Caco-2 (cell line): ENCODE data around the gene GDI1. TPM values are rescaled to one million over a fixed set of nuclear protein-coding genes. Genes with fewer than 3 reads are reported as not detected.

Experiments
- BruUV-seq: library from RNA; stranded (reverse); fragments of 400-500 nt; replicated peaks from 2 replicates; lab custom pipeline; 2021; lab: Mats Ljungman, UMichigan
- CTCF ChIA-PET: fragments of 300-600 bp; sonication (Branson Sonifier 250); formaldehyde crosslinking; loops from one replicate; lab custom pipeline; 2022; ENCODE audit warnings: antibody characterized with exemption; lab: Charles Lee
- POLR2A ChIA-PET: fragments of 300-600 bp; sonication (Branson Sonifier 250); formaldehyde crosslinking; loops from one replicate; lab custom pipeline; 2022; ENCODE audit warnings: antibody characterized with exemption; lab: Charles Lee
- DNase-seq, 2 experiments: peaks; one replicate each; pipeline versions ENCODE4 v3.0.0 to v3.0.0-alpha.2; 2020 to 2022
- H3K27me3 ChIP-seq: replicated peaks from 2 replicates; pipeline ENCODE4 v1.6.0; 2011; ENCODE audit warnings: low read length; ENCODE audit not compliant: control insufficient read depth, insufficient read depth
- H3K36me3 ChIP-seq: 2 replicates; pipeline ENCODE4 v1.5.1; 2011; ENCODE audit warnings: low read length; ENCODE audit not compliant: control insufficient read depth, insufficient read depth
- H3K4me1 ChIP-seq: fragments of 250-450 bp; sonication (Bioruptor Pico); 2 replicates; pipeline ENCODE4 v1.5.1; 2020; ENCODE audit warnings: mild to moderate bottlenecking
- H3K4me3 ChIP-seq: 2 replicates; pipeline ENCODE4 v1.5.1; 2011; ENCODE audit warnings: low read depth, mild to moderate bottlenecking, control low read depth, low read length
- H3K9me3 ChIP-seq: fragments of 250-450 bp; sonication (Bioruptor Pico); 2 replicates; pipeline ENCODE4 v1.5.1; 2020; ENCODE audit warnings: mild to moderate bottlenecking, moderate library complexity
- H3K27ac Mint-ChIP-seq: one replicate; pipeline ENCODE4 v1.8.0; 2022; ENCODE audit warnings: mixed read lengths; ENCODE audit not compliant: unreplicated experiment
- H3K27me3 Mint-ChIP-seq: one replicate; pipeline ENCODE4 v1.8.0; 2022; ENCODE audit warnings: mixed read lengths; ENCODE audit not compliant: insufficient read depth, unreplicated experiment
- H3K36me3 Mint-ChIP-seq: one replicate; pipeline ENCODE4 v1.8.0; 2022; ENCODE audit warnings: mild to moderate bottlenecking, mixed read lengths; ENCODE audit not compliant: insufficient read depth, unreplicated experiment
- H3K4me1 Mint-ChIP-seq: one replicate; pipeline ENCODE4 v1.8.0; 2022; ENCODE audit warnings: low read depth, mixed read lengths; ENCODE audit not compliant: unreplicated experiment
- H3K4me3 Mint-ChIP-seq: one replicate; pipeline ENCODE4 v1.8.0; 2022; ENCODE audit warnings: mild to moderate bottlenecking, moderate library complexity, mixed read lengths; ENCODE audit not compliant: unreplicated experiment
- H3K9me3 Mint-ChIP-seq: one replicate; pipeline ENCODE4 v1.8.0; 2022; ENCODE audit warnings: mixed read lengths; ENCODE audit not compliant: unreplicated experiment
- intact Hi-C: fragments of 100-400 bp; cut with micrococcal nuclease; formaldehyde crosslinking; loops from one replicate; pipeline ENCODE4 v1.10.0; 2022; ENCODE audit not compliant: unreplicated experiment
- total RNA-seq: library from RNA; stranded (reverse); gene quantifications from 2 replicates; pipeline ENCODE4 v1.2.3, GENCODE V29; 2022
- TF ChIP-seq, protein P1 (sequence below), 2 experiments: fragments of 200-600 bp in 1 of 2; IDR thresholded peaks; 1 replicate in 1 of 2; 2 replicates in 1 of 2; pipeline versions ENCODE4 v1.5.1 to v1.8.0; 2011 to 2022; ENCODE audit warnings: antibody characterized with exemption in 1 of 2, control low read depth in 1 of 2, inconsistent platforms in 1 of 2, low read depth in 1 of 2, low read length in 1 of 2, mild to moderate bottlenecking in 1 of 2, moderate library complexity in 1 of 2; ENCODE audit not compliant: insufficient read depth in 1 of 2, severe bottlenecking in 1 of 2, unreplicated experiment in 1 of 2

The GDI1 gene
- total RNA-seq, 1 experiment from 2014 or later = 68.7 TPM

DNA sequence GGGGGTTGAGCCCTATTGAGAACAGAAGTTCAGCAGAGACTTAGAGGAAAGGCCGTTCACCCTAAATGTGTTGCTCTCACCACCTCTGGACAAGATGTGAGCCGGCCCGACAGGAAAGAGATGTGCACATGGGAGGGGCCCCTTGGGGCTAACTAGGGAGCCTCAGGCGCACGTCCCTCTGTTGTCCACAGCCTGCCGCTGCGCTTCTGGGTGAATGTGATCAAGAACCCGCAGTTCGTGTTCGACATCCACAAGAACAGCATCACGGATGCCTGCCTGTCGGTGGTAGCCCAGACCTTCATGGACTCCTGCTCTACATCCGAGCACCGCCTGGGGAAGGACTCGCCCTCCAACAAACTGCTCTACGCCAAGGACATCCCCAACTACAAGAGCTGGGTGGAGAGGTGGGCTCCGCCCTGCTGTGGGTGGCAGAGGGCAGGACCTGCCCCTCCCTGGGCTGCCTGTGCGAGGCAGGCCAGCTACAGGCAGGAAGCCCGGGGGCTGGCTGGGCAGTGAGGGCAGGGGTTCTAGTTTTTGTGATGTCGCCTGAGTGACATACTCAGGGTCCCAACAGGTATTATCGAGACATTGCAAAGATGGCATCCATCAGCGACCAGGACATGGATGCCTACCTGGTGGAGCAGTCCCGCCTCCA is 34.1 kb downstream of the GDI1 start:
- intact Hi-C loops = no loop called here
- TF ChIP-seq, protein P1, sequence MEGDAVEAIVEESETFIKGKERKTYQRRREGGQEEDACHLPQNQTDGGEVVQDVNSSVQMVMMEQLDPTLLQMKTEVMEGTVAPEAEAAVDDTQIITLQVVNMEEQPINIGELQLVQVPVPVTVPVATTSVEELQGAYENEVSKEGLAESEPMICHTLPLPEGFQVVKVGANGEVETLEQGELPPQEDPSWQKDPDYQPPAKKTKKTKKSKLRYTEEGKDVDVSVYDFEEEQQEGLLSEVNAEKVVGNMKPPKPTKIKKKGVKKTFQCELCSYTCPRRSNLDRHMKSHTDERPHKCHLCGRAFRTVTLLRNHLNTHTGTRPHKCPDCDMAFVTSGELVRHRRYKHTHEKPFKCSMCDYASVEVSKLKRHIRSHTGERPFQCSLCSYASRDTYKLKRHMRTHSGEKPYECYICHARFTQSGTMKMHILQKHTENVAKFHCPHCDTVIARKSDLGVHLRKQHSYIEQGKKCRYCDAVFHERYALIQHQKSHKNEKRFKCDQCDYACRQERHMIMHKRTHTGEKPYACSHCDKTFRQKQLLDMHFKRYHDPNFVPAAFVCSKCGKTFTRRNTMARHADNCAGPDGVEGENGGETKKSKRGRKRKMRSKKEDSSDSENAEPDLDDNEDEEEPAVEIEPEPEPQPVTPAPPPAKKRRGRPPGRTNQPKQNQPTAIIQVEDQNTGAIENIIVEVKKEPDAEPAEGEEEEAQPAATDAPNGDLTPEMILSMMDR (IDR thresholded peaks at IDR 0.05; ENCODE audit: insufficient read depth in 1 of 2, low read depth in 1 of 2, low read length in 1 of 2, severe bottlenecking in 1 of 2, unreplicated experiment in 1 of 2) = no peak
- H3K27me3 Mint-ChIP-seq = no peaks in the 10 kb centered on the region
- H3K4me1 ChIP-seq = no peaks in the 10 kb centered on the region
- DNase-seq = no peak
- no peaks in the 10 kb centered on the region for H3K4me1 Mint-ChIP-seq
- no peak overlapping the region for H3K4me3 Mint-ChIP-seq
- peaks cover 15% of the 10 kb centered on the region for H3K36me3 Mint-ChIP-seq
- no TSS peak for BruUV-seq
- H3K4me3 ChIP-seq = no peak overlapping the region
- ChIA-PET CTCF (no interaction called here), POLR2A (no interaction called here)
- no peaks in the 10 kb centered on the region; the same call in 1 of the 2 replicates for H3K36me3 ChIP-seq
- H3K9me3 ChIP-seq = no peaks in the 10 kb centered on the region
- H3K9me3 Mint-ChIP-seq = no peaks in the 10 kb centered on the region
- no peak overlapping the region for H3K27ac Mint-ChIP-seq
- H3K27me3 ChIP-seq = no peaks in the 10 kb centered on the region

DNA sequence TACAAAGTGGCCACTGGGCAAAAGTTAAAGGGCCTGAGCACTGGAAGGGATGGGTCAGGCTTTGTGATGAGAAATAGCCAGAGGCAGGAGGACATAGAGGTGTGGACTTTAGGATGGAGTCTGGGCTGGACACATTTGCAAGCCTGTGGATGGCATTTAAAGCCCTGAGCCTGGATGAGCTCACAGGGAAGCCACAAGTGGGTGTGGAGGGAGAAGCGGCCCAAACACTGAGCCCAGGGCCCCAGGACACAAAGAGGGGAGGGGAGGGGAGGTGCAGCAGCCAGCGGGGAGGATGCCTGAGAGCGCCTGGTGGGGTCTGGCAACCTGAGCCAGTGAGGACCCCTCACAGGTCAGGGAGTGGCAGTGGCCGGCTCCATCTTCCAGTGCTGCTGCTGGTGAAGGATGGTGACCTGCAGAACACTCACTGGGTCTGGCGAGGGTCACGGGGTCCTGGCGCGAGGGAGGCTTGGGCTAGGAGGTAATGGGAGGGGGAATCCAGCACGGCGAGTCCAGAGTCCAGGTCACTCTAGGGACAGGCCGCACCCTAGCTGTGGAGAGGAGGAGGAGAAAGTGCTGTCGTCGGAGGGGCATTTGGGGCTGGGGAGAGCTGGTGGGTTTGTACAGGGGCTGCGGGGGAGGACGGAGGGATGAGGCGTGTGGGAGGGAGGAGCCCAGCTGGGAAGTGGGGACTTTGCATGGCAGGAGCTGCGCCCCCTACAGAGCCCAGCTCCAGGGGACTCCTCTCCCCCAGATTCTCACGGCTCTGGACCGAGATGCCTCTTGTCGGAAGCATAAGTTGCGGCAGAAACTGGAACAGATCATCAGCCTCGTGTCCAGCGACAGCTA is 35.1 kb downstream of the GDI1 start:
- TF ChIP-seq, protein P1 (IDR thresholded peaks at IDR 0.05; ENCODE audit: insufficient read depth in 1 of 2, low read depth in 1 of 2, low read length in 1 of 2, severe bottlenecking in 1 of 2, unreplicated experiment in 1 of 2) = no peak
- no peaks in the 10 kb centered on the region for H3K4me1 Mint-ChIP-seq

DNA sequence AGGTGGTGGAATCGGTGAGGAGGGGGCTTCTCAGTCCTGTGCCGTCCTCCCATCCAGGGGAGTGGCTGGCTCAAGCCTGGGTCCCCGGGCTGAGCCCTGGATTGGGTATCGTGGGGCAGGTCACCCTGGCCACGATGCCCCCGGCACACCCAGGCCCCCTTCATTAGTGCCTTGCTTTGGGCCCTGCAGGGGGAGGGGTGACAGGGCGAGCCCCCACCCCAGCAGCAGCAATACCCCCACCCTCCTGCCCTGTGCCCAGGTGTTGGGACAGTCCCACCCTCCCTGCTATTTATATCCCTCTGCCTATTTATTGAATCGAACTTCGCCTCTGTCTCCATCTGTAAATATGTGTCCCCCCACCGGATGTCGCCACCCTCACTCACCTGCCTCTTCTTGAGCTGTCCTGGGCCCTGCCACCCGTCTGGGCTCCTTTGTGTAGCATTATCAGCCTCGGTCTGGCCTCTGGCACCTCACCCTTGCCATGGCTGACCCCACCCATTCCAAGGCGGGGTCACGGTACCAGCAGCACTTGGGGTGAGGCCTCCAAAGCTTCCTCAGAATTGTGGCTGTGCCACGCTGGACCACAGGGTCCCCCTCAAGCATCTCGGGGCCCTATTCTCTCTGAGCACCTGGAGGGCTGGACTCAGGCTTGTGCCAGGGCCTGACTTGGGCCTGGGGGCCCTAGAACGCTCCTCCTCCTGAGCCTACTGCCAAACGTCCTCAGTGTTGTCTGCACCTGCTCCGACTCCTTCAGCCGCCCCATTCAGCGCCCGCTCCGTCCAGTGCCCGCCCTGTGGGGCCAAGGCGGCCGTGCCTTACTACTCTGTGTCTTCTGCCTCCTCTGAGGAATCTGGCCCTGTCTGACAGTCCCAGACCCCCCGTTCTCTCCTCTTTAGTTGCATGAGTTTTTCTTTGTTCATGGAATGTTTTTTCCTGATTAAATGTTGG is 36.0 kb downstream of the GDI1 start:
- Histone ChIP-seq H3K9me3 (no peaks in the 10 kb centered on the region), H3K4me3 (no peak overlapping the region), H3K27me3 (no peaks in the 10 kb centered on the region), H3K4me1 (no peaks in the 10 kb centered on the region), H3K36me3 (no peaks in the 10 kb centered on the region; the same call in 1 of the 2 replicates)
- Mint-ChIP-seq H3K9me3 (no peaks in the 10 kb centered on the region), H3K27me3 (no peaks in the 10 kb centered on the region), H3K36me3 (peaks cover 19% of the 10 kb centered on the region), H3K27ac (no peak overlapping the region), H3K4me3 (no peak overlapping the region), H3K4me1 (no peaks in the 10 kb centered on the region)
- ChIA-PET POLR2A (no interaction called here), CTCF (no interaction called here)
- no peak for DNase-seq
- intact Hi-C loops = no loop called here
- TF ChIP-seq, protein P1 (IDR thresholded peaks at IDR 0.05; ENCODE audit: insufficient read depth in 1 of 2, low read depth in 1 of 2, low read length in 1 of 2, severe bottlenecking in 1 of 2, unreplicated experiment in 1 of 2) = no peak
- BruUV-seq = no TSS peak

More for the DNA sequence above, 35.1 kb downstream of the GDI1 start:
- Mint-ChIP-seq H3K4me3 (no peak overlapping the region), H3K27me3 (no peaks in the 10 kb centered on the region), H3K27ac (no peak overlapping the region), H3K36me3 (peaks cover 19% of the 10 kb centered on the region), H3K9me3 (no peaks in the 10 kb centered on the region)
- DNase-seq = no peak
- Histone ChIP-seq H3K4me1 (no peaks in the 10 kb centered on the region), H3K4me3 (no peak overlapping the region), H3K36me3 (no peaks in the 10 kb centered on the region; the same call in 1 of the 2 replicates), H3K9me3 (no peaks in the 10 kb centered on the region), H3K27me3 (no peaks in the 10 kb centered on the region)
- CTCF ChIA-PET = no interaction called here
- POLR2A ChIA-PET = no interaction called here
- BruUV-seq = no TSS peak
- intact Hi-C loops = no loop called here
